ENCODE results near the gene GNB5.
A peak's percentile ranks its signal among the peaks of the same experiment; 100 is the strongest.
"Not testable (repeated sequence)": the region's sequence is repeated elsewhere in the genome, so short reads cannot be mapped to it uniquely, and the experiment has no call there.

Gene GNB5

DNA sequence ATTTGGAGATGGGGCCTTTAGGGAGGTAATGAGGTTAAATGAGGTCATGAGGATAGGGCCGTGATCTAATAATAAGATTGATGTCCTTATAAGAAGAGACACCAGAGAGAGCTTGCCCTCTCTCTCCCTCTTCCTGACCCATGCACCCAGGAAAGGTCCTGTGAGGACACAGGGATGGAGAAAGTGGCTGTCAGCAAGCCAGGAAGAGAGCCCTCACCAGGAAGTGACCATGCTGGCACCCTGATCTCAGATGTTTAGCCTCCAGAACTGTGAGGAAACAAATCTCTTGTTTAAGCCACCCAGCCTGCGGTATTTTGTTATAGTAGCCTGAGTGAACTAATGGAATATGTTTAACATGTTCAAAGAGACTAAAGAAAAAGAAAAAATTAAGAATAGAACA lies 15.3 kb upstream of the GNB5 start:
- no peak for DNase-seq

- DNase-seq, result no peak
Measured at GRCh38 chr15:52204657-52205056, 13.5 kb upstream of the GNB5 start.

DNA sequence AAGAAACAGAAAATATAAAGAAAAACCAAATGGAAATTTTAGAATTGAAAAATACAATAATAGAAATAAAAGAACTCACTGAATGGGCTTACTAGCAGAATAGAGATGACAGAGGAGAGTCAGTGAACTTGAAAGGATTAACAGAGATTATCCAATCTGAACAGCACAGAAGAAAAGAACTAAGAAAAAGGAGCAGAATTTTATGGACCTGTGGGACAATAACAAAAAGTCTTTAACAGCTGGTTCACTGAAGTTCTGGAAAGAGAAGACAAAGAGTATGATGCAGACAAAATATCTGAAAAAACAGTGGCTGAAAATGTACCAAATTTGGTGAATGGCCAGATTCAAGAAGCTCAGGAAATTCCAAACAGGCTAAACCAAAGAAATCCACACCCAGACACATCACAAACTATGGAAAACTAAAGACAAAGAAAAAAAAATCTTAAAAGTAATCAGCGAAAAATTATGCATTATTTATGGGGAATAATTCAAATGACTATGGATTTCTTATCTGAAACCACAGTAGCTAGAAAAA lies 9.7 kb upstream of the GNB5 start:
- DNase-seq, result no peak

- no peak for DNase-seq
Measured at GRCh38 chr15:52199271-52199670, 8.1 kb upstream of the GNB5 start.

- no peak for DNase-seq
Measured at GRCh38 chr15:52196891-52197290, 5.7 kb upstream of the GNB5 start.

GRCh38 chr15:52193791-52194190 lies 2.6 kb upstream of the GNB5 start:
- no peak for DNase-seq

DNA sequence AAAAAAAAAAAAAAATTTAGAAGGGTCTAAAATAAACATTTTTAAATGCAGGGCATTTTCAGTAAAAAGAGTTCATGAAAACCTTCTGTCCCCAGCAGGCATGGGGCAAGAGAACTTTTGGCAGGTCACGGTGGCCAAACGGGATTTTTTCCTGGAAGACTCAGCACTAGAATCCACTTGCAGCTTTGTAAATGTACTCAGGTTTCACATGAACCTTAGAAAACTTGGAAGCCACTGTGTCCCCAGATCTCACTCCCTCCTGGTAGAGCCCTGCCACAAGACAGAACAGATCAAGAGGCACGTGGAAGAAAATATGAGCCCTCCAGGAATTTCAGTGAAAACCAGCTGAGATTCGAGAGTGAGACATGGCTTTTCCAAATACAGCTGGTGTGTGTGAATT lies 2.1 kb upstream of the GNB5 start:
- DNase-seq, result no peak

DNA sequence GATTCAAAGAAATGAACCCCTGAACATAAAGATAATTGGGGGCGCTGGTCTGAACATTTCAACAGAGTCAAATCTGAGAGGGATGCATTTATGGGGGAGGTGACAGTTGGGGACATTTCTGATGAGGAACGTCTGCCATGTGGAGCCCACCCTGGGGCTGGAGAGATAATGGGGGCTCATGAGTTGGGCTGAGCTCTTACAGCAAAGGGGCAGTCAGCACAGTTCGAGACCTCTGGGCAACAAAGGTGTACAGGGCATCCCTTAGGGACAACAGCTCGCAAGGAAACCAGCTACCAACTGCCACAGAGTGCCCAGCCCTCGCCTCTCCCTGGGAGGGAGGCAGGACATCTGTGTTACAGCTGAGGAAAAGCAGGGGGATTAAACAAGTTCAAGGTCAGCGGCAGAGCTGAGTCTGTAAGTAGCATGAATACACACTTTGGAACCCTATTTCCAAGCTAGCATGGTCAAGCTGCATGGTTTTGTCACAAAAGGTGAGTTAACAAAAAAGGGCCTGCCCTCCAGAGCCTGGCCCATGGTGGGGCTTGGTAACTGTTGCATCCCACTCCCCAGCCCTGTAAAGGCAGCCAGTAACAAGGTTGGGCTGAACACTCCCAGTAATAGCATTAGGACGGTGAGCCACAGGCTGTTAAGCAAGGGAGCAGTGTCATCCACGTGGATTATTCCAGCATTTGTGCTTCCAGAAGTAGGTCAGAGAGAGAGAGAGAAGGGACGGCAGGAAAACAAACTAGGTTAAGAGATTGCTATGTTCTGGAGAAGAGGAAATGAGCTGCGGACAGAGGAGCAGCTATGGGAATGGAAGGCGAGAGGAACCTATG lies 4.3 kb downstream of the GNB5 start:
- no peak for DNase-seq

GRCh38 chr15:52185151-52185561 lies 6.0 kb downstream of the GNB5 start:
- DNase-seq, result no peak

GRCh38 chr15:52184721-52185120 lies 6.5 kb downstream of the GNB5 start:
- no peak for DNase-seq

GRCh38 chr15:52183562-52184173 lies 7.5 kb downstream of the GNB5 start:
- DNase-seq, result peak; percentile 28

DNA sequence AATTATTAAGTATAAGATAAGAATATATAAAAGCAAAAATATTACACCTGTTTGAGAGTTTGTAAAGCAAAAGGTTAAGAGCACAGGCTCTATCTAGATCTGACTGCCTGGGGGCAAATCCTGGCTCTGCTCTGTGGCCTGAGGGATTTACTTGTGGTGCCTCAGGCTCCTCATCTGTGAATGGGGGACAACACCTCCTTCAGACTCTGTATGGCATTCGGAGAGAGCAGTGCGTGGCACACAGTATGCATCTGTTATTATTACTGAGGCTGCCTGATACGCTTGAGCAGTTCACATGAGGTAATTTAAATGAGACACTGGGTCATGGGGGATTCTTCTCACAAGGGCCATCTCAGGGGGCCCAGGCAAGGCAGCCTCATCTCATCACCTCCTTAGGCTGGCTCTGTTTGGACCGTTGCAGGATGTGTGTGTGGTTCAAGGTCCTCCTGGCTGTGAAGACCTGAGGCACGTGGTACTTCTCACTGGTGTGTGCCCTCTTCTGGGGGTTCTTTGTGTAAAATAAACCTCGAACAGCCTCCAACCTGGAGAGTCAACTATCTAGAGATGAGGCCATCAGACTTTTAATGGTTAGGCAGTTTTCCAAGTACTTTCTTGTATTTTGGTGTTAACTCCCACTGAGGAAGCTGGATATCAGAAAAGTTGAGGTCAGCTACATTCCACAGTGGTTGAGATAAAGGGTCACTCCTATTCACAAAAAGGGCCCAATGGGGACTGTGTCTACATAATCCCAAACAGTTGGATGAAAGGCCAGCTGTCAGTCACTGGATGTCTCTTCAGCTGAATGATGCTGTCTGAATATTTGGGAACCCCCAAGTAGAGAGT lies 9.0 kb downstream of the GNB5 start:
- DNase-seq, result no peak

DNA sequence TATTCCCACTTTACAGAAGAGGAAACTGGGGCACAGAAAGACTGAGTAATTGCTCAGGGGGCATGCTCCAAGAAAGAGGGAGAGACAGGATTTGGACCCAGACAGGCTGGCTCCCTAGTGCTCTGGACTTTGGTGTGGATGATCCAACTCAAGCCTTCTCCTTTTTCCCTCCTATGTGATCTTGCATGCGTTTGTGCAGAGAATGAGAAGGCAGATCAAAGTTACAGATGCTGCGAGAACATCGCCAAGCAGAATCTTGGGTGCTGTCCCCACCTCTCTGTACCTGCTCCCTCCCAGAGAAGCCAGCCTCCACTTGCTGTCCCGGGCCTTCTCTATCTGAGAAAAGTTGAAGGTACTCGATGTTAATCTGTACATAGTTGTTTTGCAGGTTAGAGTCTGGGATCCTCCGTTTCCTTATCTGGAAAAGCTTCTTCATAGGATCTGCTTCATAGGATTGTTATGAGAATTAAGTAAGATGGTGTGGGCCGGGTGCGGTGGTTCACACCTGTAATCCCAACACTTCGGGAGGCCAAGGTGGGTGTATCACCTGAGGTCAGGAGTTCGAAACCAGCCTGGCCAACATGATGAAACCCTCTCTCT lies 10.2 kb downstream of the GNB5 start:
- DNase-seq, result no peak

DNA sequence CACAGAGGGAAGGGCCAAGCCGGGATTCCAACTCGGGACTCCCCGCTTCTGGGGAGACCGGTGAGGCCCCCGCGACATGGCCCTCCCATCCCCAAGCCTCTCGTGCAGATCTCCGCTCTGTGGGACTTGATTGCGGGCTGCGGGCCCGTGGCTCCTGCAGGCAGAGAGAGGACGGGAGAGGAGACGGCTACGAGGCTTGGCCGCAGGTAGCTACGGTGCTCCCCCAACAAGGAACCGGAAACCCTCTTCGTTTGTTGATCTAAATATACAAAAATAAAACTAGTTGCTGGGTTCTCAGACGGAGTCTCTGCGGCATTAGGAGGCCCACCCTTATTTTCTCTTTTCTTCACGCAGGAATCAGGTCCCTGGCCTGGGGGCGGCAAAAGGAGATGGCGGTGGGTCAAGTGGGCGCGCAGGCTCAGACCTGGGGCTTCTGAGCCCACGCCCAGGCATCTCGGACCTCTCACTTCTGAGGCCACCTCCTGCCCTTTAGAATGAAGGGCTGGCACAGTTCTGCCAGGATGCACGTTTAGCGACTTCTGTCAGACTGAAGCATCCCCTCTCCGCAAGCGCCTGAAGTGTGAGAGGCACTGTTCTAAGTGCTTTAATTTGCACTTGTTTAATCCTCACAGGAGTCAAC lies 10.9 kb downstream of the GNB5 start:
- DNase-seq, result peak; percentile 55

- DNase-seq, result peak; percentile 92
Measured at GRCh38 chr15:52179278-52180195, 11.7 kb downstream of the GNB5 start.

DNA sequence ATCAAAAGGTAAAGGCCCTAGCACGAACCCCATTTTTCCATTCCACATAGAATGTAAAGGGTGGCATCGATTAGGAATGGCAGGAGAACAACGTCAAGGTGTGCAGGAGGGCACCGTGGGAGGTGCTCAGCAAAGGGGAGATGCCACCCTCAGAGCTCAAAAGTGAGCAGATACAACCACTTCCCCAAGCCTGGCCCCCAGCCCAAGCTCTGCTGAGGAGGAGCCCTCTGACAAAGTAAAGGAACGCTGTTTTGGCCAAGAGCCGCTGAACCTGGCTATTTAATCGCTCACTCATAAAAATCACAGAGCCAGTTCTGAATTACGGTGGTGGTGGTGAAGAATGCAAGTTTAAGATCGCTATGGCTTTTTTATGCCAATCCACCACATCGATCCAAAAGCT lies 12.4 kb downstream of the GNB5 start:
- no peak for DNase-seq

DNA sequence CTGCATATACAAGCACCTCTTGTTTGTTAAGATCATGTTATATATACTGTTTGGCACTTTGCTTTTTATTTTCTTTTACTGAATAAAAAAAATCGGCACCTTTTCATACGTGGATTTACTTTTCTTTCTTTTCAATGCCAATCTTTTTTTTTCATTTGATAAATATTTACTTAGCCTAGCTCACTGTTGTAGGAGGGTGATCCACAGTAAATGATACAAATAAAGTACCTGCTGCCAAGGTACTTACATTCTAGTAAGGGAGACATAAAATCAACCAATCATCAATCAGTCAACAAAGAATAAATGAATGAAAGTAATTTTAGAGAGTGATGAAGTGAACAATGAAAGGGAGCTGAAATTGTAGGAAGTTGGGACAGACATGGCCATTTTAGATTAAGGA lies 18.3 kb downstream of the GNB5 start:
- DNase-seq, result no peak

DNA sequence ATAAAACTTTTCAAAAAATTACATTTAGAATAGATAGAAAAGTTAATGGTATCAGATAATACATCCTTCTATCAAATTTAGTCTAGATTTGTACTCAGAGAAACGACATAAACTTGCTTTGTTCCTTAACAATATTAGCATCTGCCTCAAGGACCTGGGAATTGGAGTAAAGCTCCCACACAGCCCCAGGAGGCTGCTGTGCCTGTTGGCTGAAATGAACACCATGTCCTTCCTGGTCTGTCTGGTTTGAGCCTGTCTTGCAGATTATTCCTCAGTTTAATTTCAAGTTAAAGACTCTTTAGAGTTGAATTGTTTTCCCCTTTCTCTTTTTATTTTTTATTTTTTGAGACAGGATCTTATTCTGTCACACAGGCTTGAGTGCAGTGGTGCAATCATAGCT lies 19.4 kb downstream of the GNB5 start:
- DNase-seq, result no peak

DNA sequence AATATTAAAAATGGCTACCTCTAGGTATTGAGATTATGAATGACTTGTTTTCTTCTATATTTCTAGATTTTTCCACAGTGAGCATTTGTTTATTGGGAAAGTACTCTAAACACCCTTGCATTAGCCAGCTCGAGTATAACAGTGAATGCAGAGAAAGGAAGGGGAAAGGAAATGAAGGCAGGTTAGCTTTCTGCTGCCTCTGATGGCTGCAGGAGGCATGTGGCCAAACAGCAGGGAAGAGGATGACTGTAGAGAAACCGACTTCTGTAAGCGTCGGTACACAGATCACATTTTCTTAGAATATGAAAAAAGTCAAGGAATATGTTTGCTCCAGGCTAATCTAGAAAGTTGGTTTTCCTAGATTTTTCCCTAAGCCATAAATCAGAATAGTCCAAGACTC lies 19.8 kb downstream of the GNB5 start:
- DNase-seq, result peak; percentile 42

DNA sequence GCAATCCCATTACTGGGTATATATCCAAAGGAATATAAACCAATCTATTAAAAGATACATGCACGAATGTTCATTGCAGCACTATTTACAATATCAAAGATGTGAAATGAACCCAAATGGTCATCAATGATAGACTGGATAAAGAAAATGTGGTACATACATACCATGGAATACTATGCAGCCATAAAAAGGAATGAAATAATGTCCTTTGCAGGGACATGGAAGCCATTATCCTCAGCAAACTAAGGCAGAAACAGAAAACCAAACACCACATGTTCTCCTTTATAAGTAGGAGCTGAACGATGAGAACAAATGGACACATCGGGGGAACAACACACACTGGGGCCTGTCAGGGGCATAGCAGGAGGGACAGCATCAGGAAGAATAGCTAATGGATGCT lies 21.0 kb downstream of the GNB5 start:
- not testable (repeated sequence) for DNase-seq

- DNase-seq, result not testable (repeated sequence)
Measured at GRCh38 chr15:52165494-52166131, 25.6 kb downstream of the GNB5 start.

Data from CD4-positive, alpha-beta T cell treated with Interleukin-6 for 4 hours (primary cell).